ENCODE results near the gene CALN1. TPM values are rescaled to one million over a fixed set of nuclear protein-coding genes. Genes with fewer than 3 reads are reported as not detected.
"Not testable (repeated sequence)": the region's sequence is repeated elsewhere in the genome, so short reads cannot be mapped to it uniquely, and the experiment has no call there.

The CALN1 gene
- total RNA-seq, 1 donor, result not detected

DNA sequence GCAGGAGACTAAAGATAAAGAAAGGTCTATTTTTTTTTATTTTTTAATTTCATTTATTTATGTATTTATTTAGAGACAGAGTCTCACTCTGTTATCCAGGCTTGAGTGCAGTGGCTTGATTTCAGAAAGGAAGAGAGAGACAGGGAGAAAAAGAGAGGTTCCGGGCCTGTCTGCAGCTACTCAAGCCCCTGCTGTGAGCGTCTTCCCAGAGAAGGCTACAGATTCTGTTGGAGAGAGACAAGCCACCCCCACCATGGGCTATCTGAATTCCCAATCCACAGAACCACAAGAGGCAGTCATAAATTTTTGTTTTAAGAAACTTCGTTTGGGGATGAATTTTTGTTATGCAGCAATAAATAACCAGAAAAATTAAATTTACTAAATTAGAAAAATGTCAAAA lies 68.1 kb downstream of the CALN1 start:
- no peak for DNase-seq (ENCODE audit: low read depth)
- TF ChIP-seq, protein P1, sequence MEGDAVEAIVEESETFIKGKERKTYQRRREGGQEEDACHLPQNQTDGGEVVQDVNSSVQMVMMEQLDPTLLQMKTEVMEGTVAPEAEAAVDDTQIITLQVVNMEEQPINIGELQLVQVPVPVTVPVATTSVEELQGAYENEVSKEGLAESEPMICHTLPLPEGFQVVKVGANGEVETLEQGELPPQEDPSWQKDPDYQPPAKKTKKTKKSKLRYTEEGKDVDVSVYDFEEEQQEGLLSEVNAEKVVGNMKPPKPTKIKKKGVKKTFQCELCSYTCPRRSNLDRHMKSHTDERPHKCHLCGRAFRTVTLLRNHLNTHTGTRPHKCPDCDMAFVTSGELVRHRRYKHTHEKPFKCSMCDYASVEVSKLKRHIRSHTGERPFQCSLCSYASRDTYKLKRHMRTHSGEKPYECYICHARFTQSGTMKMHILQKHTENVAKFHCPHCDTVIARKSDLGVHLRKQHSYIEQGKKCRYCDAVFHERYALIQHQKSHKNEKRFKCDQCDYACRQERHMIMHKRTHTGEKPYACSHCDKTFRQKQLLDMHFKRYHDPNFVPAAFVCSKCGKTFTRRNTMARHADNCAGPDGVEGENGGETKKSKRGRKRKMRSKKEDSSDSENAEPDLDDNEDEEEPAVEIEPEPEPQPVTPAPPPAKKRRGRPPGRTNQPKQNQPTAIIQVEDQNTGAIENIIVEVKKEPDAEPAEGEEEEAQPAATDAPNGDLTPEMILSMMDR (IDR thresholded peaks at IDR 0.05; ENCODE audit: insufficient read depth, low read length), result no peak
- H3K4me3 ChIP-seq (ENCODE audit: low read depth, low read length), result no peak overlapping the region

DNA sequence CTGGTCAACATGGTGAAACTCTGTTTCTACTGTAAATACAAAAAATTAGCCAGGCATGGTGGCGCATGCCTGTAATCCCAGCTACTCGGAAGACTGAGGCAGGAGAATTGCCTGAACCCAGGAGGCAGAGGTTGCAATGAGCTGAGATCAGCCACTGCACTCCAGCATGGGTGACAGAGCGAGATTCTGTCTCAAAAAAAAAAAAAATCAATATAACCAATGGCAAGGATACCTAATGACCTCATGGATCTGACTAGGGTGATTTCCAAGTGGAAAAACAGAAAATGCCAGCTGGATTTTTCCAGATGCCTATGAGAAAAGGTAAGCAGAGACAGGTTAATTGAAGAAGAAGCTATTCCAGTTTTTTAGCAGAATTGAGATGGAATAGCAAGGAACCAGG lies 68.8 kb downstream of the CALN1 start:
- not testable (repeated sequence) for H3K4me3 ChIP-seq (ENCODE audit: low read depth, low read length); DNase-seq (ENCODE audit: low read depth)

DNA sequence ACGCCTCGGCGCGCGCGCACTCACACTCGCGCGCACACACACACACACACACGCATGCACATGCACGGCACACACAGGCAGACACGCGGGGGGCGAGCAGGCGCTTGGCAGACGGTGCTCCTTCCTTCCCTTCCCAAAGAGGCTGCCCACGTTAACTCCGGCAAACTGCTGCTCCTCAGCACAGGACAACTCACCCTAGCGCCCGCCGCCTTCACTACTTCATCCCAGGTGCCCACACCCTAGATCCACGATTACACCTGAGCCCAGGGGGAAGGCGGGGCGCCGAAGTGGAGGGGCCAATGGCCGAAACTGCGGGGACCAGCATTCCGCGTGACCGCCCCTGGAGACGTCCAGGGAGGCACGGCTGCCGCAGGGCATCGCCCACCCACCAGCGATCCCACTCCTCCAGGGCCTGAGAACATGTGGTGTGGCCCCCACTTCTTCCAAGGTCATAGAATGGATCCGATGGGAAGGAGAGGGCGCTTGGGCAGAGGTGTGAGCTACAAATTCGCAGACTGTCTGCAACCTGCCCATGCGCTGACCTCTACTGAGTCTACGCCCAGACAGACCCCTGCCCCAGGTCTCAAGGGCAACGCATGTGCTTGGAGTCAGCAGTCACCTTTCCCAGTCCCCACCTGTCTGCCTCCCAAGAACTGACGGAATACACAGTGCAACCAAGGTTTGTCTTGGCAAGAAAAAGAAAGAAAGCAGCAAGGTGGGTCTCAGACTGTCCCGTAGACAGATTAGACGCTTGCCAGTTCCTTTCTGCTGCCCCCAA lies 74.6 kb downstream of the CALN1 start:
- TF ChIP-seq, protein P1 (IDR thresholded peaks at IDR 0.05; ENCODE audit: insufficient read depth, low read length), result no peak
- no peak for DNase-seq (ENCODE audit: low read depth)
- no peak overlapping the region for H3K4me3 ChIP-seq (ENCODE audit: low read depth, low read length)

DNA sequence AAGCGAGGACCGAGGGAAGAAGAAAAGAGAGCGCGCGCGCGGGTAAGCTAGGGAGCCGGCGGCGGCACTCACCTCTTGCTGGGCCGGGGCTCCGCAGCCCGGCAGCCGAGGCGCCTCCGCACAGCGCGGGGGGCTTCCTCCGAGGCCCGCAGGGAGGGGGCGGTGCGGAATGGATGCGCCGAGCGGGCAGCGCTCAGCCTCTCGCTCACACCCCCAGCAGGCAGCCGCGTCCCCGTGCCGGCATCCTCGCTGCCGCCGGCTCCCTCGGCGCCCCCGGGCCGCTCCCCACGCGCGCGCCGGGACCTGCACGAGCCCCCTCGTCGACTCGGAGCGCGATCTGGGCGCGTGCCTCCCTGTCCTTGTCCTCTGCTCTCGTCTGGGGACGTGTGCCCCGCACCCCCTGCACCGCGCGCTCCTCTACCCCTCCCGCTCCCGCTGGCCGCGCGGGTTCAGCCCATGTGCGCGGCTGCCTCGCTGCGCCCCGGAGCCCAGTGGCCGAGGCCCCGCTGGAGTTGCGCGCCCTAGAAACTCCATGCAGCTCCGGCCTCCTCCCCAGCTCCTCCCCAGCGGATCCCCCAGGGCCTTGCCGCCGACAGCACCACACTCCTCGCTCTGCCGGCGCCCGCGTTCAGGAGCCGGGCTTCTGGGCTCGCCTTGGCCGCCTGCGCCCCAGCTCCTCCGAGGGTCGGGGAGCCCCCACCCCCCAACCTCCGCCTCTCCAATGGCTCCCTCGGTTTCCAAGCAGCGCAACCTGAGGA lies 75.3 kb downstream of the CALN1 start:
- TF ChIP-seq, protein P1 (IDR thresholded peaks at IDR 0.05; ENCODE audit: insufficient read depth, low read length), result no peak
- no peak overlapping the region for H3K4me3 ChIP-seq (ENCODE audit: low read depth, low read length)

DNA sequence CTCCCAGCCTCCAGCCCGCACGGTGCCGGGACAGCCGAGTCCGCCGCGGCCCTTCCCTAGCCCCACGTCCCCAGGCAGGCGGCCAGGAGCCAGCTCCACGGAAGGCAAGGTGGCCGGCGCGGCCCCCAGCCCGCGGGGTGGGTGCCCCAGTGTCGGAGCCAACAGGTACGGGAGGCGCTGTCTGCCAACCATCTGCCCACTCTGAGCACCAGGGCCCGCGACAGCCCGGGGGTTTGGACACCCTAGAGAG lies 75.8 kb downstream of the CALN1 start:
- no peak overlapping the region for H3K4me3 ChIP-seq (ENCODE audit: low read depth, low read length)
- DNase-seq (ENCODE audit: low read depth), result no peak
- TF ChIP-seq, protein P1 (IDR thresholded peaks at IDR 0.05; ENCODE audit: insufficient read depth, low read length), result no peak

More for the DNA sequence above, 75.3 kb downstream of the CALN1 start:
- DNase-seq (ENCODE audit: low read depth), result no peak

DNA sequence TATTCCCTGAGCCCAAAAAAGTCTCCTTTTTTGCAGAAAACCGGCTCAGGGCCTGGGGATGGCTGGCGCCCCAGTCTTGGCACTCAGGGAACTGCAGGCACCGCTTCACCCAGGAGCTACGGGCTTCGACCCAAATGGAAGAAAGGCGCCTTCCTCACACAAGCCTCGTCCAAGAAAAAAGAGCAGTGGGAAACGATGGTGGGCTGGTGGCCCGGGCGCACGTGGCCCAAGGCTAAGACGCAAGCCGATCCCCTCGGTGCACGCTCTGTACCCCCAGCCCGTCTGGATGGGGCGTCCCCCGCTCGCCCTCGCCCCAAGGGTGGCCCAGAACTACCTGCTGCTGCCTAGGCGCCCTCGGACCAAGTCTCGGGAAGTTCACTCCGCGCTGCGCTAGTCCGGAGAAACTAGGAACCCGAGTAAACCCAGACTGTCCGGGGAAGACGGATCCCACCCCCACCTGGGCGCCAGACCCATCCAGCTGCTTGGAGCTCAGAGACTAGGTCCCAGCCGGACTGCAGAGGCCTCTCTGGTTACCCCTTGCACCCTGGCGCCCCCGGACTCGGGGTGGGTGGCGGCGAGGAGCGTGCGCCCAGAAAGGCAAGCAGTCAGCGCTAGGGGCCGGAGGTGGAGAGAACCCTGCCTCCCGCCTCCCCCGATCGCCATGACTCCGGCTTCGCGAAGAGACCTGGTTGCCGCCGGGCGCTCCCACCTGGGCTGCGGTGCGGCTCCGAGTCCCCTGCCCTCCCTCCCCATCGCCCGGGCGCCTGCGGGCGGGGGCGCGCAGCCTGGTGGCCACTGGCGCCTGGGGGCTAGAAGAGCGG lies 76.4 kb downstream of the CALN1 start:
- H3K4me3 ChIP-seq (ENCODE audit: low read depth, low read length), result no peak overlapping the region
- no peak for DNase-seq (ENCODE audit: low read depth)
- TF ChIP-seq, protein P1 (IDR thresholded peaks at IDR 0.05; ENCODE audit: insufficient read depth, low read length), result no peak

DNA sequence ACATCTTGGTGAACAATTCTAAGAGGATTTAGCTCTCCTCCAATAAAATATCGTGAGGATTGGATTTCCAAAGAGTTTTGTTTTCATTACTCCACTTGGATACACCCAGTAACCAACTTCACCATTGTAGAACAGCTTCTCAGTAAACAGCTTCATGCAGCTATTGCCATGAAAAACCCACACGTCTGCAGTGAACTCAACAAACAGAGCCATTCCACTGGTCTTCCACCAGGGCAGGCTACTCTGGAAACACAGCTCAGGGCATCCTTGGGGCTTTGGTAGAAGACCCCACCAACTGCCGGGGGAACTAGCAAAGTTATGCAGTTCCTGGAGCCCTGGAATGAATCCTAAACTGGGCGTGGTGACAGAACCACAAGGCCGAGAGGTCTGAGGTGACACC lies 77.4 kb downstream of the CALN1 start:
- TF ChIP-seq, protein P1 (IDR thresholded peaks at IDR 0.05; ENCODE audit: insufficient read depth, low read length), result no peak
- DNase-seq (ENCODE audit: low read depth), result no peak
- H3K4me3 ChIP-seq (ENCODE audit: low read depth, low read length), result no peak overlapping the region

Data from fibroblast of the aortic adventitia (primary cell).